CD4-positive, alpha-beta T cell treated with Interleukin-10 for 1 hour (primary cell): ENCODE data around the gene CAPRIN1.
A peak's percentile ranks its signal among the peaks of the same experiment; 100 is the strongest.
"Not testable (repeated sequence)": the region's sequence is repeated elsewhere in the genome, so short reads cannot be mapped to it uniquely, and the experiment has no call there.

Source experiments
- DNase-seq: peaks from one replicate; pipeline ENCODE4 v3.0.0-alpha.2; 2020

The CAPRIN1 gene

DNA sequence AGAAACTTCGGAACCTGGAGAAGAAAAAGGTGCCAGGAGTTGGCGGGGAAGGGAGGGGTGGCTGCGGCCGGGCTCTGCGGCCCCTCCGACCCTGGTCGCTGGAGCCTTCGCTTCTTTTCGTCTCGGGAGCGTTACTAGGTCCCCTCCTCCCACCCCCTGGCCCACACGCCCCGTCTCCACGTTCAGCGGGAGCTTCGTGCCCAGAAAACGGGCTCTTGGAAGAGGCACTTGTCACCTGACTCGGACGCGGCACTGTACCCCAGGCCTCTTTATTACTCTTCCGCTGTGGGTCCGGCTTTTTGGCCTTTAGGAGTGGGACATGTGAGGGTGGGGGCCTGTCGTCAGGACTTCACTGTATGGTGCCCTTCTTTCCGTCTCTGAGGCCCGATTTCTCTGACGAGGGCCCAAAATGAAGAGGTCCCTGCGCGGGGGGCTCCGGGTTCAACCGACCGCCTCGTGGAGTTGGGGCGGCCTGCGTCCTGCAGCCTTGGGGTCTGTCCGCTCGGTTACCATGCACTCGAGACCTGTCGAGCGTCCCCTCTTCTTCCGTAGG is 1.2 kb downstream of the CAPRIN1 start:
- no peak for DNase-seq

DNA sequence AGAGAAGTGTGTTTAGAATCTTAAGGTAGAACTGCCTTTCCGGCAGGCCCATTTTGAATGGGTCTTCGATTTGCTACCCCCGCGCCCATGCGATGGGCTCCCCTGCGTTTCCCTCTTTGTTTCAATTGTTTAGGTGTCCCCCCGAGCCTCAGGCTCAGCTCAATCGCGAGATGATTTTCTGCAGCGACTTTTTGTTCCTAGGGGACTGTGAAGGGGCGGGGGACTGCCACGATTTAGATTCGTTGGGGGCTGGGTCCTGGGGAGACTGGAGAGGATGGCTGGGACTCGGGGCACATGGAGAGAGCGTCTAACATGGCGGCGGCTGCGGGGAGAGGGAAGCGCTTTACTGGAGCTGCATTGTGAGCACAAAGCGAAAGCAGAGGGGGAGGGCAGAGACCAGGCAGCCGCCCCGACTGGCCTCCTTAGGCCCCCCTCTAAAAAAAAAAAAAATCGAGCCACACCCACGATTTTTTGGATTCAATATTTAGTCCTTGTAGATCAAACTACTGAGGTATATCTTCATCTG is 1.7 kb downstream of the CAPRIN1 start:
- peak; percentile 84 for DNase-seq

DNA sequence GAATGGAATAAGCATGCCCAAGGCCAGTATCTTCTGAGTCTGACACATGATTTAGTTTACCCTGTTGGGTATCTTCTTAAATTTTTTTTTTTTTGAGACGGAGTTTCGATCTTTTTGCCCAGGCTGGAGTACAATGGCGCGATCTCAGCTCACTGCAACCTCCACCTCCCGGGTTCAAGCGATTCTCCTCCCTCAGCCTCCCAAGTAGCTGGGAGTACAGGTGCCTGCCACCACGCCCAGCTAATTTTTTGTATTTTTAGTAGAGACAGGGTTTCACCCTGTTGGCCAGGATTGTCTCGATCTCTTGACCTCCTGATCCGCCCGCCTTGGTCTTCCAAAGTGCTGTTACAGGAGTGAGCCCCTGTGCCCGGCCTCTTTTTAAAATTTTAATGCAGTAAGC is 2.8 kb downstream of the CAPRIN1 start:
- not testable (repeated sequence) for DNase-seq

DNA sequence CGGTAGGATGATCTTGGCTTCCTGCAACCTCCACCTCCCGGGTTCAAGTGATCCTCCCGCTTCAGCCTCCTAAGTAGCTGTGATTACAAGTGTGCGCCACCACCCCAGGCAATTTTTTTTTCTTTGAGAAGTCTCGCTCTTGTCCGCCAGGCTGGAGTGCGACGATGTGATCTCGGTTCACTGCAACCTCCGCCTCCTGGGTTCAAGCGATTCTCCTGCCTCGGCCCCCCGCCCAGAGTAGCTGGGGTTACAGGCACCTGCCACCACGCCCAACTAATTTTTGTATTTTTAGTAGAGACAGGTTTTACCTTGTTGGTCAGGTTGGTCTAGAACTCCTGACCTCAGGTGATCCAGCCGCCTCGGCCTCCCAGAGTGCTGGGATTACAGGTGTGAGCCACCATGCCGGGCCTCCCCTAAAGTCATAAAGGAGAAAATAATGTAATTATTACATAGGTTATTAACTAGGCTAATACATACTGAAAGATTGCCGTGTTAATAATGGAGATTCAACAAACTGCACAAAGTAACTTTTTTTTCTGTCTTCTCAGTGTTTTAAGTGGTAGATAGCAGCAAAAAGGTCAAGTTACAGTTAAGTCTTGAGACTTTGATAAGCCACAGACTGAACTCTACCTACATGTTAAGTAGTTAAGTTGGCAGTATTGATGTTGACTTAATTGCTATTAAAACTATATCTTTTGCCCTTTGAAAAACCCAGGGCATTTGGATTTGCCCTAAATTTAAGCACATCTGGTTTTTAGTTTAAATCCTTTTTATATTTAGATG is 3.9 kb downstream of the CAPRIN1 start:
- DNase-seq = no peak

DNA sequence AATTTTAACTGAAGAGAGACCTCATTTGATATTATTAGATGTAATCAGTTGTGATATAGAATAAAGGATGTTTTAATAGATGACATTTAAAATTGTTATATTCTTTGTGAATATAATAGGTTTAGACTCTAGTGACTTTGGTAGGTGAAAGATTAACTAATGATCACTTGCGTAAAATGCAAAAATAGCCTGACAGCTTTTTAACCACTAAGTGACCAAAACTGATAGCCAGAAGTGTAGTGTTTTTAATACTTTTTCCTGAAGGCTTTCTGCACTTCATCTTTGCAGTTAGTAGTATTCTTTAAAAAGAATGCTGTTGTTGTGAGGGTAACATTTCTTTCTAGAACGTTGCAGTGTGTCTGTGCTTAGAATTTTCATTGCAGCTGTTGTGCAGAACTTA is 5.1 kb downstream of the CAPRIN1 start:
- DNase-seq = no peak

DNA sequence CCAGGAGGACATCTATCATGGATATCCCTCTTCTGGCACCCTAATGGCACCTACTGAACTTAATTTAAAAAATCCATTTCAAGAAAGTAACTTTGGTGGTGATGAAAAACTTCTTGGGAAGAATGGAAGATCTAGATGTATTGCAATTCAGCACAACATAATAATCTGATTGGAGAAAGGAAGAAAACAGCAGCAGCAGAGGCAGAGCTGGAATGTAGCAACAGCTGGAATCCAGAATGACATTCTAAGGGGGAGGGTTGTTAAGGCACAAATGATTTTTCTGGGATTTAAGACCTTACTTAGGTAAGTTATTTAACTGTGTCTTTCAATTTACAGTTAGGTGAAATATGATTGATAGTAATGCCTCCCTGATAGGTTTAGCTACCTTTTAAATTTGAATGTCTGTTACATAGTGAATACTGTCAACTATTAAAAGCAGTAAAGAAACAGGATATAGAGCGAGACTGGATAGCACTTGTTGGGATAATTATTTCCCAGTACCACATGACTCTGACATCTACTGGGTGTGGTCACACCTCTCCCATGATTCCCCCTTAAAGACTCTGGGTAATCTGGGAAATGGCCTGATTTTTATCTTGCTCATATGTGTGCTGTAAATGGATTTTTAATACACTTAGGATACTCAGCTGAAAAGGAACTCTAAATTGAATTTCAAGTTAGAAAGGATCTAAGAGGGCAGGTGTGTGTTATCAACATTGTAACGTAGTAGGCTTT is 11.7 kb downstream of the CAPRIN1 start:
- DNase-seq = no peak

DNA sequence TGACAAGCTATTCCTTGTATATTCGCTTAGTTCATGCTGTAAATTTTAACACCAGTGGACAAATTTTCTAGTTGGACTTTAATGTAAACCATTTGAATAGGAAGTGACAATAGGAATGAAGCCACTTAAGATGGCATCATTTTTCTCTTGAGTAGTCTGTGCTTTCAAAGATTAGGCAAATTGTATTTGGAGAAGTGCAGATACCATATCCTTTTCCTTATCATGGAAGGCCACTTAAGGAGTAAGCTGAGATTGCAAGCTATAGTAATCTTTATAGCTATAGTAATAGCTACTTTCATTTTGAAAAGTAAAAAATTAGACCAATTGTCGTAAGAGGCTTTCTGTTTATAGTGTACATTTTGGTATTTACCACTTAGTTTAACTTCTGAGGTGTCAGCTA is 12.8 kb downstream of the CAPRIN1 start:
- DNase-seq = no peak

DNA sequence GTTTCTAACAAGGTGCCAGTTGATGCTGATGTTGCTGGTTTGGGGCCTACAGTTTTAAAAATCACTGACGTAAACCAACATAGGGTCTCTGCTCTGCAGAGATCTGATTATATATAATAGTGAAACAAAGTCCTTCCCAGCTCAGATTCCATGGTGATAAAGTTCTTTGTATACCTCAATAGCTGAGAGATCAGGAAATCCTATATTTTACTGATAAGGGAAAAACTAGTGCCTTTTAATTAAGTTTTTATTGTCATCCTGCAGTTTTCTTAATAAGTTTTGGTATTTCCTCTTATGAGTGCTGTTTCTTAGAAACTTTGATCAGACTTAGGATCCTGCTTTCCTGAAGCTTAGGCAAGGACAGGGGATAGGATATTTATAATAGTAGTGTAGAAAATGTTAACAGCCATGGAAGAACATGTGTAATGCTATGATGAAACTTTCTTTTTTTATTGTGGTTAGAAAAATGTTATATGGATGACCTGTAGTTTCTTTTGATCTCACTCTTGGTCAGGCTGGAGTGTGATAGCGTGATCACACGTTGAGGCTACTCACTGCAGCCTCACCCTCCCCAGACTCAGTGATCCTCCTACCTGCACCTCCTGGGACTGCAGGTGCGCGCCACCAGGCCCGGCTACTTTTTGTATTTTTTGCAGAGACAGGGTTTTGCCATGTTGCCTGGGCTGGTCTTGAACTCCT is 14.1 kb downstream of the CAPRIN1 start:
- peak; percentile 22 for DNase-seq

DNA sequence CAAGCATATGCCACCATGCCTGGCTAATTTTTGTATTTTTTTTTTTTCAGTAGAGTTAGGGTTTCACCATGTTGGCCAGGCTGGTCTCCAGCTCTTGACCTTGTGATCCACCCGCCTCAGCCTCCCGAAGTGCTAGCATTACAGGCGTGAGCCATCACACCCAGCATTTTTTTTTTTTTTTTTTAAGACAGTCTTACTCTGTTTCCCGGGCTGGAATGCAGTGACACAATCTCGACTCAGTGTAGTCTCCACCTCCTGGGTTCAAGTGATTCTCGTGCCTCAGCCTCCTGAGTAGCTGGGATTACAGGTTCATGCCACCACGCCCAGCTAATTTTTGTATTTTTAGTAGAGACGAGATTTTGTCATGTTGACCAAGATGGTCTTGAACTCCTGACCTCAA is 15.2 kb downstream of the CAPRIN1 start:
- DNase-seq = not testable (repeated sequence)

DNA sequence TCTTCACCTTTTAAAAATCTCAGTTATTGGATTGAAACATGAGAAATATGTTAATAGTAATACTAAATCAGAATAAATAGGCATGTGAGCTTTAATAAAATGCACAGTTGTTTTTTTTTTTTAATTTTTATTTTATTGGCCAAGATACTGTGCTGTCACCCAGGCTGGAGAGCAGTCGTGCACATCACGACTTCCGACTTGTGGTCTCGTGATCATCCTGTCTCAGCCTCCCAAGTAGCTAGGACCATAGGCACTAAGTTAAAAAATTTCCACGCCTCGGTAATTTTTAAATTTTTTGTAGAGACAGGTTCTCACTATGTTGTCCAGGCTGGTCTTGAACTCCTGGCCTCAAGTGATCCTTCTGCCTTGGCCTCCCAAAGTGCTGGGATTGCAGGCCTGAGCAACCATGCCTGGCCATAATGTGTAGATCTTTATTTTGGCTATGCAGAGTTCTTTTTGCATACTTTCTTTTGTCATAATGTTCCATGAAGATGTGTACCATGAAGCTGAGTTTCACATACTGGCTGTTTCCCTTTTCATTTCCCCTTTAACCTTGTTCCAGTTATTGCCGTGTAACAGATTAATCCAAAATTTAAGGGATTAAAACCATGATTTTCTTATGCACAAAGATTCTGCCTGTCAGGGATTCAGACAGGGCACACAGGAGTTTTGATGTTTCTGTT is 16.0 kb downstream of the CAPRIN1 start:
- DNase-seq = no peak

DNA sequence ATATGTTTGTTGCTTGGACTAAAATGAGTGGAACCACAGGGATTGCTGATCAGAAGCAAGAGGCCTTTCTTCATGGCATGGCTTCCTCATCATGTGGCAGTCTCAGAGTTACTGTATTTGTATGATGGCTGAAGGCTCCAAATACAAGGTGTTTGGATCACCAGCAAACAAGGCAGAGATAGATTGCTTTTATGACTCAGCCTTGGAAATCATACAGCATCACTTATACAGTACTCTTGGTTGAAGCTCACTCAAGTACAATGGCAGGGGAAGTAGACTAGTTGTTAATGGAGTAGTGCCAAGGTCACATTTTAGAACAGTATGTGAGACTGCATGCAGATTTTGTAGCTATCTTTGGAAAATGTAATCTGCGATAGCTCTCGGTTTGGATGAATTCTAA is 16.6 kb downstream of the CAPRIN1 start:
- no peak for DNase-seq

DNA sequence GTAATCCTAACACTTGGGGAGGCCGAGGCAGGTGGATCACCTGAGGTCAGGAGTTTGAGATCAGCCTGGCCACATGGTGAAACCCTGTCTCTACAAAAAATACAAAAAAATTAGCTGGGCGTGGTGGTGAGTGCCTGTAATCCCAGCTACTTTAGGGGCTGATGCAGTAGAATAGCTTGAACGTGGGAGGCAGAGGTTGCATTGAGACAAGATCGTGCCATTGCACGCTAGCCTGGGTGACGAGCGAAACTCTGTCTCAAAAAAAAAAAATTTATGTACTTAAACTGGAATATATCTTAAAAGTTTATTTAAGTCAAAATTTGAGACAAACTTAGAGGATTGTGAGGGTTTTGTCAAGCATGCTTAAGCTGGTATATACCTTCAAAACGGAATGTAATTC is 19.8 kb downstream of the CAPRIN1 start:
- DNase-seq = not testable (repeated sequence)

DNA sequence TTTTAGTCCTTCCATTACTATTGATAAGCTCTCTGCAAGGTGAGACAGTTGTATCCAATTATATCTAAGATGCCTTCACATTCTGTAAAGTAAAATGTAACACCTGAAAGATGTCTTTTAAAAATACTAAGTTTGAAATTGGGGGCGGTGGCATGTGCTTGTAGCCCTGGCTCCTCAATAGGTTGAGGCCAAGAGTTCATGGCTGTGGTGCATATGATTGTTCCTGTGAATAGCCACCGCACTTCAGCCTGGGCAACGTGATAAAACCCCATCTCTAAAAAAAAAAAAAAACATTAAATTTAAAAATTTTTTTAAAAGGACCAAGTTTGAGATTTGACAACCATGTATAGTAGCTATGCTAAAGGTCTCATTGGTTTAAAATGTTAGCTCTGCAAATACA is 20.5 kb downstream of the CAPRIN1 start:
- no peak for DNase-seq

DNA sequence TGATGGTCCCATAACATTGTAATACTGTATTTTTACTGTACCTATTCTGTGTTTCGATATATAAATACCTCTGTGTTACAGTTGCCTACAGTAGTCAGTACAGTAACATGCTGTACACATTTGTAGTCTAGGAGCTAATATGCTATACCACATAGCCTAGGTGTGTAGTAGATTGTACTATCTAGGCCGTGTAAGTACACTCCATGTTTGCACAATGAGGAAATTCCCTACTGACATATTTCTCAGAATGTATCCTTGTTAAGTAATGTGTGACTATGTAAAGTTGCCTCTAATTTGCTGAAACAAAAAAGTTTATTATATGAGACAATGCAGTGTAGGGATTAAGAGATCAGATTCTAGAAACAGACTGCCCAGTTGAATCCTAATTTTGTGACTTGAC is 21.3 kb downstream of the CAPRIN1 start:
- no peak for DNase-seq

DNA sequence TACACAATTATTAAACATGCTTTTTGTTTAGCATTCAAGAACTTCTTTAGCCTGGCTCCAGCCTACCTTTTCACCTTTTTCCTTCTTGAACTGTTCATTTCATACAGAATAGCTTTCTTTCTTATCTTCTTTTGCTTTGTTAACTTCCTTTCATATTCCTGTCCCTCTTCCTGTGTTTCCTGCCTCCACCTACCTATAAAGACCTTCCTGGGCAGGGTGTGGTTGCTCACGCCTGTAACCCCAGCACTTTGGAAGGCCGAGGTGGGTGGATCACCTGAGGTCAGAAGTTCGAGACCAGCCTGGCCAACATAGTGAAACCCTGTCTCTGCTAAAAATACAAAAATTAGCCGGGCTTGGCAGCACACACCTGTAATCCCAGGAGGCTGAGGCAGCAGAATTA is 22.9 kb downstream of the CAPRIN1 start:
- no peak for DNase-seq

DNA sequence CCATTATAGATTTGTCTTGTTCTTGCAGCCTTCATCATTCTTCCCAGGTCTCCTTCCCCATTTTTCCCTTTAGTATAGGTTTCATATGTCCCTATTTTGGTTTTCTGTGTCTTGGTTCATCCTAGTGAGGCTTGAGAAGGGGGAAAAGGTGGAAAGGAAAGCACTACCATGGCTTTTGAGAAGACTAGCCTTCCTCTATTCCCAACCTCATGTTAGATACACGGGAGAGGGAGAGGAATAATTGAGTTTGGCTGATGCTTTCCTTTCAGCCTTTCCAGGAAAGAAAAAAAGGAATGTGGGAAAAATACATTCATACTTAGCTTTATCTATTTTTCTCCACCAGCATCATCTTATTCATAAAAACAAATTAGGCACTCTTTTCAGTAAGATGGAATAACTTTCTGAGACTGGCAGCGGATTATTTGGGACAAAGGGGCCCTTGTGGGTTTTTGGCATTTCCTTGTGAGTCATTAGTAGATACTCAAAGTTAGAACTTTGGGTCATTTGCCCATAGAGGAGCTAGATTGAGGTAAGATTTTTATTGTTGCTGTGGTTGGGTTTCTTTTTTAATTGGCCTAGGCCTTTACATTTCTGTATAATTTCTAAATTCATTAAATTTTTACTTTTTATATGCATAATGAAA is 23.8 kb downstream of the CAPRIN1 start:
- no peak for DNase-seq

DNA sequence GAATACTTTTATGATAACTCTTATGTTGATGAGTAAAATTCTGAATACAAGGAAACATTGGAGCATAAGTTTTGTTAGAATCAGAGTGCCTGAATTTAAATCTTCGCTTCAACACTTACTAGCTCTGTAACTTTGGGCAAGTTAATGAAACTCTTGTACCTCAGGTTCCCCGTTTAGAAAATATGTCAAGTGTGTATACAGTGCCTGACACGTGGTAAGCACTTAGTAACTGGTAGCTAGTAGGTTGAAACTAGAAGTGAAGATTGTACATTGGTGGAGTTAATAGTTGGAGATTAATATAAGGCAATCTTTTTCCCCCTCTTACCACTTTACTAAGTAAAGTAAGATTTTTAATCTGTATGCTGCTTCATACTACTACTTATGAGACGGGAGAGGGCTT is 29.1 kb downstream of the CAPRIN1 start:
- DNase-seq = no peak

DNA sequence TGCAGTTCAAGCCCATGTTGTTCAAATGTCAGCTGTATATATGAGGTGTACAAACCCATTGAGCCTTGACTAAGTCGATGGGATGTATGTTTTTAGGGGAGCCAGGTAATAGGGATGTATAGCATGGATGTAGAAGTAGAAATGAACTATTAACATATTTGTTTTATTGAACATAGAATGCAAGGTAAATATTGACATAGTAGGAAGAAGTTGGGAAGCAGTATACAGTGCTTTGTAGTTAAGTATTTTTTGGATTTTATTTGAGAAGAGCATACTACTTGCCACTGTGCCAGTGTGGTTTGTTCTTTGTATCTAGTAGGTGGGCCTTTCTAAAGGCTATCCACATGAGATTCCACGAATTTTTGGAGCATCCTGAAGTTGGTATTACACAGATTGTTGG is 33.1 kb downstream of the CAPRIN1 start:
- no peak for DNase-seq

DNA sequence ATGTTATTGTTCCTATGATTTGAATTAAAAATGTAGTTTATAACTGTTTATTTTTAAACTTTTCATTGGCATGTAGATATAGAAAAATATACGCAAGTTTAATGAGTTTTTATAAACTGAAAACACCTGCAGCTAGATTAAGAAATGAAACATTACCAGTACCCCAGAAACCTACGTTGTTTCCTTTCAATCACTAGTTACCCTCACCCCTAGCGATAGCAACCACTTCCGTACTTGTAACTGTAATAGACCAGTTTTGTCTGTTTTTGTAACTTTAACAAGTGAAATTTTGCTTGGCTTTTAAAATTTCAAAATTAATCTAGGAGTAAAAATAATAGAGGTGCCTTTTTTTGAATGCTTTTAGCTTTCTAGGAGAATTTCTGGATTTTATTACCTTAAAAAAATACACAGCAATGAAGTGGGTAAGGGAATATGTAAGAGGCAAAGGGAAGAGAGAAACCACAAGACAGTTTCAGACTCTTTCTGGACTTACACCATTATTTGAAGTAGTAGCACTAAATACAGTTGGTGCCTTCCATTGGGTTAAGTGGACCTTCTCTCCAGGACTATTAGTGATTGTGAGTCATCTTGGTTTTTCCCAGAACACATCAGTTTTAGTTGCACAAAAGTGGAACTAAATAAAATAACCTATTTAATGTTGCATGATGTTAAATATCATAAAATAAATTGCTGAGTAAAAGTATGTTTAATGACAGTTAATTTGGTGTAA is 35.2 kb downstream of the CAPRIN1 start:
- peak; percentile 45 for DNase-seq

DNA sequence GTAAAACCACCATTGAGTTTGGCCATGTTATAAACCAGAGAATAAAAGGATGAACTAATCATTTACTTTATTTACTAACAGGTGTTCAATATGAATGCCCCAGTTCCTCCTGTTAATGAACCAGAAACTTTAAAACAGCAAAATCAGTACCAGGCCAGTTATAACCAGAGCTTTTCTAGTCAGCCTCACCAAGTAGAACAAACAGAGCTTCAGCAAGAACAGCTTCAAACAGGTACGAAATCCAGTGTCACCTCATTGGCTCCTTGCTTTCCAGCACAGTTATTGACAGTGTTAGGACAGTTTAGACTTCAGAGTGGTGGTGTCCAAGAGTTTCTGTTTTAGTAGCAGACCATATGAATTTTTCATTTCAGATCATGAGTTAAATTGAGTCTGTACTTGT is 40.3 kb downstream of the CAPRIN1 start:
- DNase-seq = no peak

DNA sequence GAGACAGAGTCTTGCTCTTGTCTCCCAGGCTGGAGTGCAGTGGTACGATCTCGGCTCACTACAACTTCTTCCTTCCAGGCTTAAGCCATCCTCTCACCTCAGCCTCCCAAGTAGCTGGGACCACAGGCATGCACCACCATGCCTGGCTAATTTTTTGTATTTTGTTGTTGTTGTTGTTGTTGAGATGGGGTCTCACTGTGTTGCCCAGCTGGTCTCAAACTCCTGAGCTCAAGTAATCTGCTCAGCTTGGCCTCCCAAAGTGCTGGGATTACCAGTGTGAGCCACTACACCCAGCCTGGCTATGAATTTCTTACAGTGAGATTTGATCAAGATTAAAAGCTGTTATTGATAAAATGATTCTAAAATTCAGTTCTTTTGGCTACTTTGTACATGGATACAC is 43.4 kb downstream of the CAPRIN1 start:
- not testable (repeated sequence) for DNase-seq

DNA sequence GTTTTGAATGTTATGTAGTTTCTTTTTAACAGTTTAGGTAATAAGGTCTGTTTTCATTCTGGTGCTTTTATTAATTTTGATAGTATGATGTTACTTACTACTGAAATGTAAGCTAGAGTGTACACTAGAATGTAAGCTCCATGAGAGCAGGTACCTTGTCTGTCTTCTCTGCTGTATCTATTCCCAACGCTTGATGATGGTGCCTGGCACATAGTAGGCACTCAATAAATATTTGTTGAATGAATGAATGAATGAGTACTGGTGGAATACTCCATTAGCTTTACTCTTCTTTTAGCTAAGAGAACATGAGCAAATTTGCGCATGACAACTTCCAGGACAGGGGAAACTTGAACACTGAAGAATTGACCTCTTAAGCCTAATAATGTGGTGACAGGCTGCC is 47.3 kb downstream of the CAPRIN1 start:
- no peak for DNase-seq
